GM21447 (cell line): ENCODE data around the gene MPHOSPH8.
"Not testable (repeated sequence)": the region's sequence is repeated elsewhere in the genome, so short reads cannot be mapped to it uniquely, and the experiment has no call there.

Source experiments
- ATAC-seq: cut with Tn5 transposase; IDR thresholded peaks from one replicate; pipeline ENCODE4 v1.9.1; 2021; ENCODE audit not compliant: unreplicated experiment

MPHOSPH8 gene

DNA sequence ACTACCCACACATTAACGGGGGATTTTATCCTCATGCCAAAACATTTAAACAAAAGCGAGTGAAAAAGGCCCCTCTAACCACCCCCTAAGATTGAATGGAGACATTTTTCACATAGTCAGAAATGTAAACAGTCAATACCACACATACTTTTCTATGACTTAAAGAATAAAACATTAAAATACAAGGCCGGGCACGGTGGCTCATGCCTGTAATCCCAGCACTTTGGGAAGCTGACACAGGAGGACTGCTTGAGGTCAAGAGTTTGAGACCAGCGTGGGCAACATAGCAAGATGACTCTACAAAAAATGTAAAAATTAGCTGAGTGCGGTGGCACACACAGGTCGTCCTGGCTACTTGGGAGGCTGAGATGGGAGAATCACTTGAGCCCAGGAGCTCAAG is 47.3 kb downstream of the MPHOSPH8 start:
- ATAC-seq = no peak

GRCh38 chr13:19681517-19681916 is 48.1 kb downstream of the MPHOSPH8 start:
- no peak for ATAC-seq

DNA sequence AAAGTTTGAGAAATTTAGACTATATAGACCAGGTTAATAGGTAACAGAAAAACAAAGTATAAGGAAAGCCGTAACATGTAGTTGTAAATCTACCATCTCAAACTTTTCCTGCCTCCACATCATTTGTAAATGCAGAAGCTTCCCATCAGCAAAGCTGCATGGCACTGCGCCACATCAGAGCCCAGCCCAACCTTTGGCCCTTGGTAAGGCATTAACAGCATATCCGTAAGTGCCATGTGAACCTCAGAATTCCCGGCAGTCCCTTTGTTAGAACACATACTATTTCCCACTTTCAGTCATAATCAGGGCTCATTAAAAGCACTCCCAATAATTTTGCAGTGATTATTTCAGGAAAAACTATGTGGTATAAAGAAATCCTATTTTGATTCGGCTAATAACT is 51.6 kb downstream of the MPHOSPH8 start:
- ATAC-seq = no peak

DNA sequence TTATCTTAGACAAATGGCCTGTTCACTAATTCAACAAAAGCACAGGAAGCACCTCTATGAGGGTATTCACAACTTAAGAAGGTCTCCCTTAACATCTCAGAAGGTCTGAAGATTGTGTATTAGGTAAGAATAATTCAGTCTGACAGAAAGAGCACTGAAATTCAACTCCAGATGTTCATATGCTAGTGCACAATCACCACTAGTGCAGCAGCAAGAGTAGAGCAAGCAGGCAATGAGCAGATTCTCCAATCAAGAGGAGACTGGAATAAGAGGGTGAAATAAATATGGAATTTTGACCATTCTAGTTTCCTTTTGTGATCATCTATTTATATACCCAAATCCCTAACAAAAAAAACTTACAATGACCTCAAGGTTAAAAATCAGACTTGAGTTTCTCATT is 52.0 kb downstream of the MPHOSPH8 start:
- ATAC-seq = no peak

DNA sequence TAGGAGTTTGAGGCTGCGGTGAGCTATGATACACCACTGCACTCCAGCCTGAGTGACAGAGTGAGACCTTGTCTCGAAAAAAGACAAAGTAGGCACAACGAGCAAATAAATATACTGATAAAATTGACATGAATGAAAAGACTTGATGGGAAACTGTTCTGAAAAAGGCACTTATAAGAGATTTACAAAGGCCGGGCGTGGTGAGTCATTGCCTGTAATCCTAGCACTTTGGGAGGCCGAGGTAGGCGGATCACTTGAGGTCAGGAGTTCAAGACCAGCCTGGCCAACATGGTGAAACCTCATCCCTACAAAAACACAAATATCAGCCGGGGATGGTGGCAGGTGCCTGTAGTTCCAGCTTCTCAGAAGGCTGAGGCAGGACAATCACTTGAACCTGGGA is 58.0 kb downstream of the MPHOSPH8 start:
- ATAC-seq = not testable (repeated sequence)

GRCh38 chr13:19695428-19695827 is 62.0 kb downstream of the MPHOSPH8 start:
- no peak for ATAC-seq

GRCh38 chr13:19695829-19696228 is 62.4 kb downstream of the MPHOSPH8 start:
- no peak for ATAC-seq

DNA sequence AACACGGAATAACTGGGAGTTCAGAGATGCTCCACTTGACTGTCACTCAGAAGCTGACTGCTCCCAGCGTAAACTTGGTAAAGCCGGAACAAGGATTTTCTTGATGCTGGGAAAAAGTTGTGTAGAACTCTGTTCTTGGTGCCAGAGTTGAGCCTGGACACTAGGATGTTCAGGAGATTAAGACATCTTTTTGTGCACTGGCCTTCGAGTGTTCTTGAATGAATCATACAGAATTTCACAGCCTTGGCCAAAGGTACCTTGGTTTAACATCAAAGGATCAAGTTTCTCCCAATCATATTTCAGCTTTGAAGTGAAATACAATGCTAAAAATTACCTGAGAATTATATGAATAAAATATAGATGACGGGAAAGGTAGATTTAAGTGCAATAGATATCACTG is 67.5 kb downstream of the MPHOSPH8 start:
- not testable (repeated sequence) for ATAC-seq

DNA sequence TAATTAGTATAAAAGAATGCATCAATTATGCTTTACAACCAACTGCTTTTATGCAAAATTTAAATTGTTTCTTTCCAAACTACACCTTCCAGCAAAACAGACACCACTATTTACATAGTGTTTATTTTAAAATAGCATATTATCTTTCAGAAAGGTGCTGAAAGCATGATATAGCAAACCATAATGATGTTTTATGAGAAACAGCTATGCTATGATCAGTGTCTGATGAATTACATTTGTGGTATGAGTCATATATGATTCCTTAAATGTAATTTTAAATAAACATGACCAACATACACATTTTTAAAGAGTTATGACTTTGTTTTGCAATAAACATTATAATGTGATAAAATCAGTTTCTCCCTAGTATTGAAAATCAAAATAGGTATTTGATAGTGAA is 68.2 kb downstream of the MPHOSPH8 start:
- not testable (repeated sequence) for ATAC-seq

DNA sequence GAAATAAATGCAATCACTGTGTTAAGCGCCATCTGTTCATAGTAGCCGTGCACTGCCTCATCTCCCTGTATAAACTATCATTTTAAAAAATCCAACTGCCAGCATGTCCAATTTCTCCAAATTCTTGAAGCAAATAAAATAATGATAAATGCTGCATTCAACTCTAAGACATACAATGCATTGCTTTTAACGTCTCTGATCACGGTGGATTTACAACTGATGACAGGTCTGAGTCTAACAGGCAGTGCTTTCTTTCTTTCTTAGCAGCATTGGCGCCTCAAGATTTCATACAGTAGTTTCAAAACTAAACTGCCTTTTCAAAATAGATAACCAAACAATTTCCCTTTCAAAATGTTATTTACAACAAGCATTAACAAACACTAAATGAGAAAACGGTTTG is 70.8 kb downstream of the MPHOSPH8 start:
- not testable (repeated sequence) for ATAC-seq

GRCh38 chr13:19709039-19709438 is 75.6 kb downstream of the MPHOSPH8 start:
- not testable (repeated sequence) for ATAC-seq

GRCh38 chr13:19709782-19710181 is 76.3 kb downstream of the MPHOSPH8 start:
- ATAC-seq = not testable (repeated sequence)

DNA sequence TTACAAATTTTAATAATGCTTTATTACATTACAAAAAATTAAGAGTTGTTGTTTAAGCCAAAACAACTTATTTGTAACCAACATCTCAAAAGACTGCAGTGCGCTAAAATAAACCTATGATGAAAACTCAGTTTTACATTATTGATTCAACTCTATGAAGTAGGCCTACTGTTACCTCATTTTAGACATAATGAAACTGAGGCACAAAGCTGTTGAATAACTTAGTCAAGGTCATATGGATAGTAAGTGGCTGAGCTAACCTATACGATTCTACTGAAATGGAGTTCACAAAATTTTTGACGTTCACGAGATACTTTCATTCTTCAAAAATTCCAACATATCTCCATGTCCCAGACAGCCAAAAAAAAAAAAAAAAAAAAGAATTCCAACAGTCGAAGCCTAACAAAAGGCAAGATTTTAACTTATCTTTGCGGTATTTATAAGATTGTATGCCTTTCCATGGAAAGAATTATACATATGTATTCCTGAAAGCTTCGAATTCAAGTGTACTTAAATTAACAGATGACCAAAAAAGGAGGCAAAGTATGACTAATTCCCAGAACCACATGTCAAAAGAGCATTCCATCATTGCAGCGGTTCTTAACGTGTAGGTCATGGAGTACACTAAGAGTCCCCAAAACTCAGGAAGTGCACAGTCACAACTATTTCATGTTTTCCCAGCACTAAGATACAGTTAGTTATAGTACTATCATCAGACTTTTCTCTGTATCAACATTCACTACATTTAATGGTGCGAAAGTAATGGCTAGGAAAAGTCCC is 79.9 kb downstream of the MPHOSPH8 start:
- no peak for ATAC-seq

DNA sequence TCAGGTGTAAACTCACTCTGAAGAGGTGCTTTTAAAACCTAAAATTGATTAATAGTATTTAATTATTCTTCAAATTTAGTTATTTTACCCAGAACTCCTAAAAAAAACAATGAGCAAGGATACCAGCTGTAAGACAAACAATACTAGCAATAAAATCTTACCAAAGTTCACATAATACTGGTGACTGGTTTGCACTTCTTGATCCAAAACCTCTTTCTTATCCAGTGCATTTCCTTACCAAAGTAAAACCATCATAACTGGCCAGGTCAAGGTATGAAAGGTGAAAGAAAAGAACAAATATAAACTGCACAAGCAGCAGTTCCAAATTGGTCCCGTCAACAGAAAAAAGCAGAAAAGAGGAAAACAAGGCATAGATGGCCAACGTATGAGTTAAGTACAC is 86.6 kb downstream of the MPHOSPH8 start:
- ATAC-seq = no peak
